H1 (cell line): ENCODE data around the gene FCN3. TPM values are rescaled to one million over a fixed set of nuclear protein-coding genes. Genes with fewer than 3 reads are reported as not detected.

Experiments used
- CTCF ChIA-PET: fragments of 300-600 bp; sonication (Branson Sonifier 250); formaldehyde crosslinking; loops from one replicate; lab custom pipeline; 2021; ENCODE audit not compliant: partially characterized antibody; lab: Charles Lee
- POLR2A ChIA-PET: fragments of 300-600 bp; sonication (Branson Sonifier 250); formaldehyde crosslinking; loops from one replicate; lab custom pipeline; 2021; ENCODE audit warnings: inconsistent platforms; ENCODE audit not compliant: partially characterized antibody; lab: Charles Lee
- DNase-seq, 2 experiments: peaks; one replicate each; pipeline versions ENCODE4 v3.0.0 to v3.0.0-alpha.2; 2010 to 2022; ENCODE audit warnings: low spot score in 2 of 2, low read depth in 1 of 2, mixed read lengths in 1 of 2
- FAIRE-seq: peaks from 2 replicates; lab custom pipeline; 2011; peaks lifted over from hg19 to GRCh38; lab: Jason Lieb, UNC
- H2AFZ ChIP-seq: 2 replicates; pipeline ENCODE4 v1.8.1; 2012; ENCODE audit warnings: low read length, inconsistent platforms
- H2AK5ac ChIP-seq: 2 replicates; pipeline ENCODE4 v1.6.1; 2013; ENCODE audit warnings: low read depth, low read length
- H2BK120ac ChIP-seq: replicated peaks from 2 replicates; pipeline ENCODE3; 2013; ENCODE audit warnings: low read depth, low read length, inconsistent platforms
- H2BK12ac ChIP-seq: 2 replicates; pipeline ENCODE4 v1.6.1; 2013; ENCODE audit warnings: low read depth, low read length
- H2BK15ac ChIP-seq: 2 replicates; pipeline ENCODE4 v1.6.1; 2013; ENCODE audit warnings: low read length
- H2BK20ac ChIP-seq: 2 replicates; pipeline ENCODE4 v1.6.1; 2013; ENCODE audit warnings: low read length
- H2BK5ac ChIP-seq: 2 replicates; pipeline ENCODE4 v1.6.1; 2013; ENCODE audit warnings: low read depth, low read length
- H3K14ac ChIP-seq: 2 replicates; pipeline ENCODE4 v1.6.1; 2013; ENCODE audit warnings: inconsistent platforms; ENCODE audit not compliant: insufficient read length
- H3K18ac ChIP-seq: 2 replicates; pipeline ENCODE4 v1.6.1; 2013; ENCODE audit warnings: low read length; ENCODE audit errors: extremely low read depth
- H3K23ac ChIP-seq: 2 replicates; pipeline ENCODE4 v1.6.1; 2013; ENCODE audit warnings: inconsistent platforms; ENCODE audit not compliant: insufficient read length
- H3K23me2 ChIP-seq: 2 replicates; pipeline ENCODE4 v1.6.1; 2013; ENCODE audit warnings: low read depth, low read length
- H3K27ac ChIP-seq: 2 replicates; pipeline ENCODE4 v1.6.1; 2011; ENCODE audit warnings: low read depth, low read length, inconsistent platforms
- H3K27me3 ChIP-seq, 4 experiments: replicated peaks in 1 of 4; 1 replicate in 1 of 4; 2 replicates in 3 of 4; pipeline versions ENCODE4 v1.6.1 to v1.8.1; 2011 to 2013; ENCODE audit warnings: low read length in 3 of 4, mild to moderate bottlenecking in 3 of 4, inconsistent platforms in 2 of 4, mixed read lengths in 2 of 4, moderate library complexity in 1 of 4; ENCODE audit not compliant: control insufficient read depth in 3 of 4, insufficient read depth in 3 of 4; ENCODE audit errors: extremely low read depth in 1 of 4
- H3K36me3 ChIP-seq, 4 experiments: 2 replicates each; pipeline versions ENCODE4 v1.6.1 to v1.8.1; 2011 to 2013; ENCODE audit warnings: mild to moderate bottlenecking in 4 of 4, low read length in 3 of 4, moderate library complexity in 2 of 4, control low read depth in 1 of 4, inconsistent platforms in 1 of 4; ENCODE audit not compliant: insufficient read depth in 4 of 4, control insufficient read depth in 2 of 4
- H3K4ac ChIP-seq: replicated peaks from 2 replicates; pipeline ENCODE3; 2013; ENCODE audit warnings: low read length, low read depth, mixed read lengths, inconsistent platforms; ENCODE audit not compliant: insufficient read length
- H3K4me1 ChIP-seq, 4 experiments: replicated peaks in 1 of 4; 1 replicate in 1 of 4; 2 replicates in 3 of 4; pipeline versions ENCODE4 v1.6.1 to v1.8.1; 2011 to 2013; ENCODE audit warnings: low read length in 3 of 4, inconsistent platforms in 2 of 4, mixed read lengths in 1 of 4; ENCODE audit not compliant: insufficient read depth in 4 of 4, control insufficient read depth in 3 of 4
- H3K4me2 ChIP-seq, 2 experiments: 2 replicates each; pipeline versions ENCODE4 v1.6.1 to v1.8.1; 2011 to 2013; ENCODE audit warnings: low read depth in 2 of 2, low read length in 2 of 2, control low read depth in 1 of 2, inconsistent platforms in 1 of 2, mild to moderate bottlenecking in 1 of 2; ENCODE audit not compliant: insufficient read depth in 1 of 2
- H3K4me3 ChIP-seq, 4 experiments: fragments of 200-600, 300-600 bp in 1 of 4; sonication (generic), shearing (Covaris generic), sonication (Bioruptor Twin) in 1 of 4; 2 replicates each; pipeline versions ENCODE4 v1.5.1 to v1.8.1; 2011 to 2016; ENCODE audit warnings: low read length in 4 of 4, low read depth in 3 of 4, control low read depth in 2 of 4, inconsistent platforms in 2 of 4, mild to moderate bottlenecking in 2 of 4, mixed read lengths in 1 of 4, moderate library complexity in 1 of 4; ENCODE audit not compliant: insufficient read depth in 2 of 4; ENCODE audit errors: extremely low read depth in 1 of 4
- H3K56ac ChIP-seq: replicated peaks from 2 replicates; pipeline ENCODE3; 2013; ENCODE audit warnings: low read depth, mild to moderate bottlenecking, mixed read lengths, low read length, inconsistent platforms; ENCODE audit not compliant: insufficient read length
- H3K79me1 ChIP-seq: 2 replicates; pipeline ENCODE4 v1.6.1; 2013; ENCODE audit warnings: low read depth, low read length, control low read depth
- H3K79me2 ChIP-seq, 2 experiments: 2 replicates each; pipeline versions ENCODE4 v1.6.1 to v1.8.1; 2012 to 2013; ENCODE audit warnings: low read length in 2 of 2, mild to moderate bottlenecking in 2 of 2, inconsistent platforms in 1 of 2; ENCODE audit not compliant: insufficient read depth in 2 of 2, control insufficient read depth in 1 of 2
- H3K9ac ChIP-seq, 4 experiments: replicated peaks in 1 of 4; 1 replicate in 1 of 4; 2 replicates in 3 of 4; pipeline versions ENCODE4 v1.6.1 to v1.8.1; 2011 to 2013; ENCODE audit warnings: low read depth in 3 of 4, low read length in 3 of 4, control low read depth in 2 of 4, mild to moderate bottlenecking in 2 of 4, moderate library complexity in 2 of 4, inconsistent platforms in 1 of 4; ENCODE audit errors: extremely low read depth in 1 of 4
- H3K9me3 ChIP-seq, 2 experiments: 2 replicates each; pipeline versions ENCODE4 v1.6.1 to v1.8.1; 2012 to 2013; ENCODE audit warnings: mild to moderate bottlenecking in 2 of 2, moderate library complexity in 2 of 2, control low read depth in 1 of 2, inconsistent platforms in 1 of 2, low read depth in 1 of 2, low read length in 1 of 2, mixed read lengths in 1 of 2; ENCODE audit not compliant: insufficient read depth in 2 of 2
- H4K20me1 ChIP-seq, 2 experiments: replicated peaks in 1 of 2; 2 replicates each; pipeline versions ENCODE3 to v1.8.1; 2011 to 2013; ENCODE audit warnings: inconsistent platforms in 2 of 2, low read length in 2 of 2, mild to moderate bottlenecking in 1 of 2; ENCODE audit not compliant: insufficient read depth in 2 of 2, control insufficient read depth in 1 of 2
- H4K5ac ChIP-seq: 2 replicates; pipeline ENCODE4 v1.6.1; 2013; ENCODE audit warnings: low read length, low read depth, mixed read lengths, inconsistent platforms; ENCODE audit not compliant: insufficient read length
- H4K8ac ChIP-seq: 2 replicates; pipeline ENCODE4 v1.8.0; 2013; ENCODE audit warnings: mild to moderate bottlenecking, moderate library complexity, low read length, inconsistent platforms; ENCODE audit not compliant: insufficient read depth; ENCODE audit errors: extremely low read depth
- H4K91ac ChIP-seq: replicated peaks from 2 replicates; pipeline ENCODE3; 2013; ENCODE audit warnings: low read length, mixed read lengths, inconsistent platforms; ENCODE audit not compliant: insufficient read length
- CBX5 ChIP-seq: fragments of 300-800, 300-1000 bp; sonication (generic); IDR thresholded peaks from 2 replicates; pipeline ENCODE4 v1.7.1; 2016; ENCODE audit warnings: antibody characterized with exemption, low read length, low read depth
- CHD1 ChIP-seq: IDR thresholded peaks from 2 replicates; pipeline ENCODE4 v1.6.1; 2012; ENCODE audit warnings: low read depth, low read length, improper control_type of control experiment
- CHD2 ChIP-seq: IDR thresholded peaks from 2 replicates; pipeline ENCODE4 v1.6.1; 2012; ENCODE audit warnings: low read length, improper control_type of control experiment
- MAFK ChIP-seq: IDR thresholded peaks from 2 replicates; pipeline ENCODE4 v1.6.1; 2012; ENCODE audit warnings: low read depth, mild to moderate bottlenecking, improper control_type of control experiment, low read length
- RAD21 ChIP-seq, 2 experiments: IDR thresholded peaks in 1 of 2; conservative IDR thresholded peaks in 1 of 2; 2 replicates each; pipeline ENCODE4 v1.6.1; 2011; ENCODE audit warnings: low read depth in 2 of 2, low read length in 2 of 2, improper control_type of control experiment in 1 of 2, inconsistent platforms in 1 of 2, mild to moderate bottlenecking in 1 of 2, moderate library complexity in 1 of 2
- RXRA ChIP-seq: IDR thresholded peaks from 2 replicates; pipeline ENCODE4 v1.6.1; 2011; ENCODE audit warnings: low read depth, mild to moderate bottlenecking, low read length, moderate library complexity; ENCODE audit not compliant: insufficient read depth
- SIN3A ChIP-seq, 2 experiments: IDR thresholded peaks in 1 of 2; conservative IDR thresholded peaks in 1 of 2; 2 replicates each; pipeline ENCODE4 v1.6.1; 2011 to 2012; ENCODE audit warnings: low read length in 2 of 2, improper control_type of control experiment in 1 of 2, low read depth in 1 of 2, mild to moderate bottlenecking in 1 of 2
- SP1 ChIP-seq: IDR thresholded peaks from 2 replicates; pipeline ENCODE4 v1.6.1; 2011; ENCODE audit warnings: low read depth, low read length
- ZNF274 ChIP-seq: IDR thresholded peaks from 2 replicates; pipeline ENCODE4 v1.7.0; 2012; ENCODE audit warnings: low read length, borderline replicate concordance; ENCODE audit errors: extremely low read depth
- WGBS, 2 experiments: shearing (Covaris generic) in 1 of 2; methylation state at CpG; one replicate each; pipeline versions ENCODE4 v1.1.6 to v1.1.7; 2013 to 2015; ENCODE audit warnings: low lambda C conversion rate in 2 of 2, mixed read lengths in 2 of 2, inconsistent platforms in 1 of 2, low coverage in 1 of 2, missing lambda C conversion rate in 1 of 2; ENCODE audit not compliant: insufficient replicate concordance in 2 of 2, insufficient coverage in 1 of 2, insufficient read length in 1 of 2; ENCODE audit errors: extremely low coverage in 1 of 2, missing lambda C conversion rate in 1 of 2; 5-methylcytosine and 5-hydroxymethylcytosine counted together
- polyA plus RNA-seq, 7 experiments: library from polyadenylated mRNA; depleted of rRNA in 3 of 7; stranded (reverse) in 5 of 7; unstranded in 2 of 7; fragments of >200 nt in 5 of 7; fragments of 200-250 nt in 2 of 7; gene quantifications; 1 replicate in 5 of 7; 2 replicates in 1 of 7; 4 replicates in 1 of 7; pipeline versions ENCODE4 v1.2.1 to v1.2.3, GENCODE V29; 2011 to 2013; ENCODE audit warnings: missing spikeins in 2 of 7, mixed read lengths in 2 of 7
- total RNA-seq: library from RNA; stranded (reverse); fragmentation: NEBNext Ultra II Directional; extraction: Animal tissue kit (Norgen Biotek cat#: 25700); gene quantifications from 2 replicates; pipeline ENCODE4 v1.2.1, GENCODE V29; 2021
- TF ChIP-seq, protein P1 (sequence below): IDR thresholded peaks from 2 replicates; pipeline ENCODE4 v1.6.1; 2011; ENCODE audit warnings: low read depth, mild to moderate bottlenecking, low read length; ENCODE audit not compliant: insufficient read depth

Gene FCN3
- total and polyA plus RNA-seq, 2 of the 8 experiments (the other 6 are each of a cell fraction or from before 2014, with no cell fraction given): 0.30 to 0.57 TPM

- Histone ChIP-seq H3K23me2 (no peaks in the 10 kb centered on the region), H3K79me2 (no peaks in the 10 kb centered on the region; a peak in 1 of 4 replicates), H2BK20ac (no peak overlapping the region), H3K4me3 (no peak overlapping the region), H4K20me1 (peaks cover 0 to 2% of the 10 kb centered on the region in 2 experiments), H2AFZ (no peak overlapping the region), H3K56ac (no peak overlapping the region), H3K27ac (no peak overlapping the region), H3K18ac (no peak overlapping the region), H3K9me3 (no peaks in the 10 kb centered on the region), H2AK5ac (no peak overlapping the region), H4K91ac (no peak overlapping the region), H3K4ac (no peak overlapping the region), H2BK5ac (no peak overlapping the region), H2BK15ac (no peak overlapping the region), H2BK12ac (no peak overlapping the region), H2BK120ac (no peak overlapping the region), H4K8ac (no peak overlapping the region), H3K9ac (no peak overlapping the region), H3K4me2 (no peak overlapping the region), H3K14ac (no peak overlapping the region)
- POLR2A ChIA-PET: no interaction called here
- 92% methylated on average over 9 of the region's 9 CpGs; no CpG with 5 or more reads in 1 of the 2 experiments for WGBS, 2 experiments
- TF ChIP-seq ZNF274 (no peak), MAFK (no peak), CHD1 (no peak), CBX5 (no peak), CHD2 (no peak), RXRA (no peak), SP1 (no peak), RAD21 (IDR thresholded peaks at IDR 0.05 in 1 of 2, conservative IDR thresholded peaks at IDR 0.05 in 1 of 2; ENCODE audit: low read depth in 2 of 2, low read length in 2 of 2) (no peak), SIN3A (conservative IDR thresholded peaks at IDR 0.05 in 1 of 2, IDR thresholded peaks at IDR 0.05 in 1 of 2; ENCODE audit: low read depth in 1 of 2, low read length in 2 of 2) (no peak)
- TF ChIP-seq, protein P1, sequence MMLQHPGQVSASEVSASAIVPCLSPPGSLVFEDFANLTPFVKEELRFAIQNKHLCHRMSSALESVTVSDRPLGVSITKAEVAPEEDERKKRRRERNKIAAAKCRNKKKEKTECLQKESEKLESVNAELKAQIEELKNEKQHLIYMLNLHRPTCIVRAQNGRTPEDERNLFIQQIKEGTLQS: no peak
- TF ChIP-seq, all 59 proteins: peak for 0
- no peaks in the 10 kb centered on the region; the same call in 1 of the 2 replicates for H3K79me1 ChIP-seq
- H4K5ac ChIP-seq: no peak overlapping the region
- FAIRE-seq: no peak
- no peak for DNase-seq
- CTCF ChIA-PET: interaction anchor here (1.0 to 37.8 kb wide), 4 partner anchors 18 to 199 kb away, joined by 3 to 863 read pairs (median 6); no protein-coding TSS in a partner anchor
- peaks cover 4 to 24% (median 15%) of the 10 kb centered on the region in 4 experiments for H3K4me1 ChIP-seq
- peaks cover 10 to 46% (median 27%) of the 10 kb centered on the region in 4 experiments; a peak in 6 of 8 replicates for H3K36me3 ChIP-seq
- no peaks in the 10 kb centered on the region for H3K27me3 ChIP-seq
- no peak overlapping the region for H3K23ac ChIP-seq
Measured at GRCh38 chr1:27408151-27408550, 33.5 kb upstream of the FCN3 start.
